Measurements from ENCODE around the gene LINC01488.
A peak's percentile ranks its signal among the peaks of the same experiment; 100 is the strongest.

Gene LINC01488

GRCh38 chr11:69463995-69464960, 17.2 kb upstream of the LINC01488 start:
- no peak for DNase-seq

DNA sequence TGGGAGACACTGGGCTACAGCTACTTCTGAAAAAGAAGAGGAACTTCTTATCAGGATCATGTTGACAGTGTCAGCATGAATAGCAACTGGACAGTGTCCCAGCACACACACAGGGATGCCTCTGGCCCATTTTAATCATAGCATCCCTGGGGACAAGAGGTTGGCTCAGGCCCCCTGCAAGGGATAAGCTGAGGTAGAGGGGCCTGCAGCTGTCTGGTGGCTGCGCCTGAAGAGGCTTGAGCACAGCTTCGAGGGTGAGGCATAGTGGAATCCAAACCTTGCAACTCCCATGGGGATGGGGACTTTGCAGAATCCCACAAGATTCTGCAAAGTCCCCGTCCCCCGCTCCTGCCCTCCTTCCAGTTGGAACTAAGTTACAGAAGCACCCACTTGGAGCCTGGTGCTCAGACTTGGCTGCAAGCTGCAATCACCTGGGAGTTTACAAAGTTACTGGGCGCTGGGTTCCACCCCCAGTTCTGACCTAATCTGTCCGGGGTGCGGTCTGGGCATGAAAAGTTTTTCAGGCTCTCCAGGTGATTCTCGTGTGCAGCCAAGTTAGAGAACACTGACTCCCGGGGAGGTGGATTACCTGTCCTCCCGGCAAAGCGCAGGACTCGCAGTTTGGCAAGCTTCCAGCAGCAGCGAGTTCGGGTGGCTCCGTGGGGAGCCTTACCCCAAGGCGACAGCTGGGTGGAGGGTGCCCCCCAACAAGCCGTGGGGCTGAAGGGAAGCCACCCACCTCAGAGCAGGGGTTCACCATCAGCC, 16.0 kb upstream of the LINC01488 start:
- no peak for DNase-seq

DNA sequence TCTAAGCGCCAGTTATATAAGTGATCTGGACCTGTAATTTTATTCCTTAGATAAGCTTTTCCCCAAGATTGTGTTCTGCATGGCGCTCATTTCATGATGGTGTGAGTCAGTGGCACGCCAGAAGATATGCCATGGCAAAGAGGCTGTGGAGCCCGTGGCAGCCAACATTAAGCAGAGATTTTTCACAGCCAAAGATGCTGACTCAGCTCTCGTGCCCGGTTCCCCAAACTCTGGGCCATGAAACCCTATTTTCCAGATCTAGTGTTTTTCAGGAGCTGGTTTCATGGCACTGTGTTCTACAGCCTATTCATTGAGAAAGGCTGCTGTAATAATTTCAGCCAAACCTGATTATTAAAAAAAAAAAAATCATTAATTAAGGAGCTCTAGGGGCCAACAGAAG, 15.4 kb upstream of the LINC01488 start:
- DNase-seq: no peak

DNA sequence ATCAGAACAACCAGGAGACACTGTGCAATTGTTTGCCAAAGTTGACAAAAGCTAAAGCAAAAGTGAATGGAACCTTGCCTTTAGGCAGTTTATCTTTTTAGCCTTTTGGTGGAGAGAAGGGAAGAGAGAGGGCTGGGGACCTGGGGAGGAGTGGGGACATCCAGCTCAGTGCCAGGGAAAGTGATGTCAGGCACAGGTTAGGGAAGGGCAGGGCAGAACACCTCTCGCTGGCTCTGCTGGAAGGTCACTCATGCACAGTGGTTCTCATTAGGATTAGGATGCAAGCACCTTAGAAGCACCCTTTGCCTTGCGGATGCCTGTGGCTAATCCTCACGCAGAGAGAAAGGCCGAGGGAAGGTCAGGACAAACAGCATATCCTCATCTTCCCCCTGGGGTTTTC, 14.3 kb upstream of the LINC01488 start:
- DNase-seq: no peak

DNA sequence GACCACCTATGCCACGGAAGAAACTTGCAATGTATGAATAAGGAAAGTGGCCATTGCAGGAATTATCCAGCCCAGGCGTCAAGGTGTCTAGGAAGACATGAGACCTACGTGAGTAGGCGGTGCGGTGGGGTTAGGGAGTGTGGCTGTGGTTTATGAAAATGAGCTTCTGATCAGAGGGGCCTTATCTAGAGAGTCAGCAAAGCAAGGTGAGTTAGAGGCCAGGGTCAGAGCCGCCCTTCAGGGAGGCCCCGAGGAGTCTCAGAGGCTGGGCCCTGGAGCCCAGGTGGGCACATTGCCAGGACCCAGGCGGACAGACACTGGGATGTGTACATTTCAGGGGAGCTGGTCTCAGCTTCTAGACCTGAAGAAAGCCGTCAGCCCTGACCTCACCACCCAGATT, 13.8 kb upstream of the LINC01488 start:
- no peak for DNase-seq

DNA sequence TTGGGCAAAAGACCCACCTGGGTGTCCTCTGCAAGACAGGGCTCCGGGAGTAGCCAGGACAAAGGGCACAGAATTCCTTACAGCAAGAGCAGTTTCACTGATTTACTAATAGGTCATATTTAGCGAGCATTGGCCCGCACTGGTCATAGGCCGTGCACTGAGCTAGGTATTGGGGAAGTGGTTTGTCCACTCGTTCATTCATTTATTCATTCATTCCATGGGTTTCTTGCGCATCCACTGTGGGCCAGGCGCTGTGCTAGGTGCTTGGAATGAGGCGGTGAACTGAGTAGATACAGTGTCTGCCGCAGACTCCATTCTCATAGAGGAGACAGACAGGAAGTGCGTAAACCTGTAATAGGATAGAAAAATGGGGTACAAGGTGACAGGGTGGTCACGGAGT, 13.2 kb upstream of the LINC01488 start:
- no peak for DNase-seq

- no peak for DNase-seq
Measured at GRCh38 chr11:69468911-69469885, 12.3 kb upstream of the LINC01488 start.

DNA sequence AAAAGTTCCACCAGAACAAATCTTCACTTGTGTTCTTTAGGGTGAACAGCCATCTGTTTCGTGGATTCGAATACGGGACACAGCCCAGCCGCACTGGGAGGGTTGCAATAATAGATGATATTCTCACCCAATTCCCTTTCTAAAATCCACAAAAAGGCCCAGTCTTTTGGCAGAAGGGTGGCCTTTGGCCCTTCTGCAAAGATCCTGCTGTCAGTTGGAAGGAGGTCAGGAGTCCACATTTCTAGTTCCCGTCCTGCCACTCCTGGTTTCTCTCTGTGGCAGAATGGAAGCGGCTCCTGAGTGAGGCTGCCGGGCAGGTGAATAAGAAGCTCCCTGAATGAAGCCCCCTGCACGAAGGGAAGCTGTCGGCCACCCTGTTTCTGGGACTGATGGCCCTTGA, 11.2 kb upstream of the LINC01488 start:
- DNase-seq: no peak

DNA sequence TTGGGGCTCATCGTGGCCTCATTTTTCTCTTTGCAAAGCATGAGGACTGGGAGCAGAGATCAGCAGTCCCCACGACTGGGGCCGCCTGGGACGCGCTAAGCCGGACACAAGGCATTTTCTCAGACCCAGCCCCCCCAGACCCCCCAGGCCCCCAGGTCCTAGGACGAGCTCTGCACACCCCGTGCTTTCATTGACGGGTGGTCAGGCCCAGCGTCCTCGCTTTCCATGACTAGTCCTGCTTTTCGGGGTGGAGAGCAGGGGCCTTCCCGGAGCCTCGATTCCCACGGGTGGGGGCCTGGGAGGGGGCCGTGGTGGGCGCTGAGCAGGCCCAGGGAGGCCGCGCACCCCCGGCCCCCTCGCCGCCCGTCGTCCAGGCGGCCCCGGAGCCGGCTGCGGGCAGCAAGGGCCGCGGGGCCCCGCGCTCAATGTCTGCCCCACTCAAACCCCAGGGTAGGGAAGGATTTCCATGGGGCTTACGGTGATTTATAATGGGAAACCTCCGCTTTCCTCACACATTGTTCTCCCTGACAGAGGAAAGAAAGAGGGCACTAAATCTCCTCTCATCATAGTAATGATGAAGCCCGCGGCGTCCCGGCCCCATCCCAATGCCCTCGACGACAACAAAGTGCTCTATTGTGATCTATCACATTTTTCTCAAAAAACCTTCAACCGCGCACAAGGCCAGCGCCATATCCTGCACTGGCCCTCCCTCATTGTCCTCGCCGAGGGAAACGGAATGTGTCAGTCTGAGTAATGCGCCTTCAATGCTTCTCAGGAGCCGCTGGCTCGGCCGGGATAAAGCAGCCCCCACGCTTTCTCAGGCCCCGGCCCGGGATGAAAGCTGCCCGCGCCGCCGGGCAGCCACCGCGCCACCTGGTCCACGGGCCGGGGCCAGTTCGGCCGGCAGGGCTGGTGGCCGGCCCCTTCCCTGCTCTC, 10.4 kb upstream of the LINC01488 start:
- no peak for DNase-seq

GRCh38 chr11:69471729-69472540, 9.5 kb upstream of the LINC01488 start:
- no peak for DNase-seq

- DNase-seq: no peak
Measured at GRCh38 chr11:69472541-69473275, 8.8 kb upstream of the LINC01488 start.

- no peak for DNase-seq
Measured at GRCh38 chr11:69473276-69473845, 8.1 kb upstream of the LINC01488 start.

DNA sequence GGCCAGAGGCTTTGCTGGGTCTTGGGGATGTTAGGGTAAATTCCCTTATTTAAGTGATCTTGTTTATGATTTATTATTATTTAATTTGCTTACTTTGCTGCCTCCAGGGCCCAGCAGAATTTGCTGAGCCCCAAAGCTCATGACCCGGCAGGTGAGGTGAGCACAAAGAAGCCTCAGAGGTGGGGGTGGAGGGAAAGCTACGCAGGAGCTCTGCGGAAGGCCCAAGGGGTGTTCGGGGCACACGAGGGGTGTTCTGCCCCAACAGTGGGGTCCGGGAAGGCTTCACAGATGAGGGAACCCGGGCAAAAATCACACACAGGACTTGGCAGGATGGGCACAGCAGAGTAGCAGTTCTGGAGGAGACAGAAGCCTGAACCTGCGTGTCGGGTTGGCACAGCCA, 6.7 kb upstream of the LINC01488 start:
- no peak for DNase-seq

DNA sequence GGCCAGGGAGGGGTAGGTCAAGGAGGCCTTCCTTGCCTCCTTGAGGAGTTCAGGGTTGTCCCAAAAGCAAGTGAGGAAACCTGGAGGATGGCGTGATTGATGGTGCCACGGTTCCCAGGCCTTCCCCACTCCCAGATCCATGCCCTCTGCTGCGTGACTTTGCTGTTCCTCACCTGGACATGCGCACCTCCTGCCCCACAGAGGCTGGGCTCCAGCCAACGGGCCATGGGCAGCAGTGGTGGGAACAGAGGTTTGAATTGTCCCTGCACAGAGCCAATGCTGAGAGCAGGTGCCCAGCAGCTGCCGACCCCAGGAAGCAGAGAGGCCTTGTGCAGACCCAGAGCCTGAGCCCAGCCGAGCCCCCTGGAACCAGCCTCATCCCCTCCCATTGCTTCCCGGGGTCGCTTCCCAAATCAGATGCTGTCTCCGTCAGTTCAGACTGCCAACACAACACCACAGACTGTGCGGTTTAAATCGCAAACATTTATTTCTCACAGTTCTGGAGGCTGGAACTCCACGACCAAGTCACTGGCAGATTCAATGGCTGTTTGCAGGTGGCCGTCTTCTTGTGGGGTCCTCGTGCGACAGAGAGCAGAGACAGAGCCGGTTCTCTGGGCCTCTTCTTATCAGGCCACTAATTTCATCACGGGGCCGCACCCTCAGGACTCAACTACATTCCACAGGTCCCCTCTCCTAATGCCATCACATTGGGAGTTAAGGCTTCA, 6.2 kb upstream of the LINC01488 start:
- DNase-seq: no peak

GRCh38 chr11:69475866-69476471, 5.5 kb upstream of the LINC01488 start:
- no peak for DNase-seq

DNA sequence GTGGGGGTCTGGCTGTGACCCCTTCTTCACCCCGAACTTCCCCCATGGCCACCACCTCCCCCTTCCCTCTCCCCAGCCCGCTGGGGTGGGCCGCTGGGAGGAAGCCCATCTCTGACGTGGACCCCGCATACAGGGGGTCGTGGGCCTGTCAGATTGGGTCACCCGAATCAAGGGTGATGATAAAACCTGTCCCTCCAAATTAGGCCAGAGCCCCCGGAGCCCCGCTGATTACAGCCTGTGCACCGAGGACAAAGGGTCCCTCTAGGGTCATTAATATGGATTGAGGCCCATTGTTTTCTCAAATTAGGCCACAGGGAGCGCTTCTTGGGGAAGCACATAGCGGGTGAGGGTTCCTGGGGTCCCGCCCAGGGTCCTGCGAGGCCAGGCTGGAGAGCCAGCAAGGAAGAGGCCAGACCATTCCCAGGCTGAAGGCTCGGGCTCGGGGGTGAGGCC, 4.9 kb upstream of the LINC01488 start:
- DNase-seq: no peak

DNA sequence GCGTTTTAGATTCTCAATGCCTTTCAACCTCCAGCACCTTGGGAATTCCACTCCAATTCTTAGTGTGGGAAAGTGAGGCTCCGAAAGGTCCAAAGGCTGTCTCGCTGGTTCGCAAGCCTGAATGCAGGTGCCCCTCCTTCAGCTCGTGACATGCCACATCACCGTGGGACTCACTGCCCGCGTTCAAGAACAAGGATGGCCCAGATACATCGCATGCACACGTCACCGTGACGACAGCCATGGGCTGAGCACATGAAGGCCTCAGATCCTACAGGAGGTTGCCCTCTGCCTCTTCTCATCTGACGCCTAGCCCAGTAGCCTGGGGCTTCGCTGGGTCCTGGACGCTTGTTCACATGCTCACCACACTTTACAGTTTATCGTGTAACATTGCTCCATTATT, 4.4 kb upstream of the LINC01488 start:
- no peak for DNase-seq

DNA sequence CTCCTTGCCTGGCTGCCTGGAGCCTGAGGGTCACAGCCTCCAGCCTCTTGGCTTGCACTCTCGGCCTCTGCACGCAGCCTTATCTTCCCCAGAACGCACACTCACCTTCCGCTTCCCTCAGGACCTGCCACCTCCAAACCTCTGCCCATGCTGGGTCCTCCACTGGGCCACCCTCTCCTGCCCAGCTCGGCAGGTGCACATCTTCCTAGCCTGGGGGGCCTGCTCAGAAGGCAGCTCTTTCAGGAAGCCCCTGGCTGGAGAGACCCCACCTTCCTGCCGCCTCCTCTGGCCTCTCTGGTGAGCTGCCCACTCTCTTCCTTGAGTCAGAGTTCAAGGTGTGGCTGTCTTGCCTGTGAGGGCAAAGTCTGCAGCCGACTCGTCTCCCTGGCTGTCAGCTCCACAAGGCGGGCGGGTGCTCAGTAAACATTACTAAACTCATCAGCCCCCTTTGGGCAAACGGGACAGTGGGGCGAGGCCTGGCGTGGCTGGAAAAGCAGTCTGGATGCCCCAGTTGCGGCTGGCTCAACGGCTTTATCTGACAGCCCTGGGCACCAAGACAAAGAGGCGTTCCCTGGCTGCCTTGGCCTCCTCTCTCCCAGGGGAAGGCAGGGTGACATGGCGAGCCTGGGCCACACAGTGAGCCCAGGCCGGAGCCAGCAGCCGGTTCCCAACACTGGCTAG, 1.7 kb upstream of the LINC01488 start:
- DNase-seq: peak in 1 of 5 donors; percentile 2
